Limb (tissue), 2 donors: ENCODE data around the gene B9D2.
"Not testable (repeated sequence)": the region's sequence is repeated elsewhere in the genome, so short reads cannot be mapped to it uniquely, and the experiment has no call there.

Experiments
- DNase-seq, 2 donors: peaks; one replicate each; pipeline ENCODE4 v3.0.0-alpha.2; 2016; ENCODE audit errors: extremely low spot score in 2 of 2

B9D2 gene

GRCh38 chr19:41363753-41364523 lies at the start of gene B9D2:
Gene B9D2 (minus strand): TSS chr19:41364149. CDS start chr19:41363519, 630 bp downstream.
- DNase-seq, result peak; percentile 98 to 99

GRCh38 chr19:41412953-41413352 lies 49.0 kb upstream of the B9D2 start:
- DNase-seq, result no peak

DNA sequence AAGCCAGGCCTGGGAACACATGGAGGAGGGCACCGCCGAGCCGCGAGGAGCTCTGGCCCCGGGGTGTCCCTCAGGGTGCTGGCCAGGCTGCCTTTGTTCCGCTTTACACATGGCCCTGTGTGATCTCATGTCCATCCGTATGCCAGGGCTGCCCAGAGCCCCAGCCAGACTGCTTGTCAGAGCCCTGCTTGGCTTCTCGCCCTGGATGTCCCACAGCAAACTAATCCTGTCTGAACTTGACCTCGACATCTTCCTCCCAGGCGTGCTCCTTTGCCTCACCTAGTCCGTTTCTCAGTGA lies 48.0 kb upstream of the B9D2 start:
- no peak for DNase-seq

GRCh38 chr19:41411100-41411967 lies 47.4 kb upstream of the B9D2 start:
- DNase-seq, result no peak

GRCh38 chr19:41410336-41411054 lies 46.5 kb upstream of the B9D2 start:
- DNase-seq, result no peak

DNA sequence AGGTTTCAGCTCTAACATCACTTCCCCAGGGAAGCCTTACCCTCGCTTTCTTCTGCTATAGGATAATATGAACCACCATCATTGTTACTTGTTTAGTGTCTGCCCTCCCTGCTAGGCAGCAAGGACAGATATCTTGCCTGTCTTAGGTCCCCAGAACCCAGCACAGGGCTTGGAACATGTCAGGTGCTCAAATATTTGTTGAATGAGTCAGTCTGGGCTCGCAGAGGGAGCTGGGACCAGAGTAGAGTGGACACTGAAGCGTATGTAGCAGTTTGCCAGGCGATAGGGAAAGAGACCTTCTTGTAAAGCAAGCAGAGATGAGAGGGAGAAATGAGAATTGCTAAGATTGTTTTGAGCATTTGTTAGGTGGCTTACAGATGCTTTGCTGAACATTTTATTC lies 45.3 kb upstream of the B9D2 start:
- no peak for DNase-seq

GRCh38 chr19:41408846-41409245 lies 44.9 kb upstream of the B9D2 start:
- DNase-seq, result not testable (repeated sequence)

GRCh38 chr19:41408256-41408655 lies 44.3 kb upstream of the B9D2 start:
- no peak for DNase-seq

GRCh38 chr19:41407271-41407670 lies 43.3 kb upstream of the B9D2 start:
- DNase-seq, result no peak

- no peak for DNase-seq
Observed at GRCh38 chr19:41405776-41406175, 41.8 kb upstream of the B9D2 start.

GRCh38 chr19:41403181-41403970 lies 39.4 kb upstream of the B9D2 start:
- DNase-seq, result no peak

DNA sequence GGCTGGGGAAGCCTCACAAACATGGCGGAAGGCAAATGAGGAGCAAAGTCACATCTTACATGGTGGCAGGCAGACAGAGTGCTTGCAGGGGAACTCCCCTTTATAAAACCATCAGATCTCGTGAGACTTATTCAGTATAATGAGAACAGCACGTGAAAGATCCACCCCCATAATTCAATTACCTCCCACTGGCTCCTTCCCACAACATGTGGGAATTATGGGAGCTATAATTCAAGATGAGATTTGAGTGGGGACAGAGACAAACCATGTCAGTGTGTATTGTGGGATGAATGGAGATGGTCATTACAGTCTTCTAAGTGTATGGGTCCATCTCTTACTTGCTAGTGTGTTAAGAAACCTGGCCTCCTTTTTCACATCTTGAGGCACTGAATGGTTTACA lies 38.1 kb upstream of the B9D2 start:
- DNase-seq, result no peak

DNA sequence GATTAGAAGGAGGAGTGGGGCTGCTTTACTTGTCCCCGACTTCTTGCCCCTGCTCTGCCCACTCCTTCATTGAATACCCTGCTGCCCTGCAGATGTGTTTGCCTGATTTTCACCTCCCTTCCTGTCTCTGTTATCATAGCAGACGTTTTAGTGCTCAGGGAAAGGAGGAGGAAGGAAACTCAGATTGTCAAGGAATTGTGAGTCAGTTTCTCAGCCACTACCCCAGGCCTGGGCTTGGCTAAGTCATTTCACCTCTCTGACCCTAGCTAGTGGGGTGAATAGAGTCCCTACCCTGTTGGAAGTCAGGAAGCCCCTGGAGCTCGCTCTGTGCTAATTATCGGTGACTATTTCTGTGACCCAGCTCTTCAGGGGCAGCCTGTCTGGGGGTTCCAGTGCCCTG lies 37.5 kb upstream of the B9D2 start:
- DNase-seq, result no peak

GRCh38 chr19:41399525-41399924 lies 35.6 kb upstream of the B9D2 start:
- DNase-seq, result no peak

GRCh38 chr19:41399091-41399490 lies 35.1 kb upstream of the B9D2 start:
- DNase-seq, result no peak

DNA sequence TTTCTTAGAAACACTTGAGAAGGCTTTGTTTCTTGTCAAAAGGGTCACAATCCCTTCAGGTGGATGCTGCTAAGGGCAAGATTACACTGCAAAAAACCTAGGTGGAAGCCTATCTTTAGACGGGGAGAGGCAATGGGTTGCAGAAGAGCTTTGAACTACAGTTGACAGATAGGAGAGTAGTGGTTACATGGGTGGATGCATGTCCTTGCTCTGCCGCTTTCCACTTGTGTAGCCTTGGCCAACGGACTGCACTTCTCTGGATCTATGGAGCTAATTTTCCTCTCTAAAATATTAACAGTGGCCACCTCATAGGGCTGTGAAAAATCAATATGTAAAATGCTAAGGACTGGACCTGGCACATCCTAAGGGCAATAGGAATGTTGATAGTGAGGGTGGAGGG lies 34.6 kb upstream of the B9D2 start:
- DNase-seq, result no peak

GRCh38 chr19:41398050-41398418 lies 34.1 kb upstream of the B9D2 start:
- DNase-seq, result no peak

- peak; percentile 98 to 100 for DNase-seq
Observed at GRCh38 chr19:41397086-41398049, 33.4 kb upstream of the B9D2 start, which contains the start of the genes BCKDHA and EXOSC5. Gene BCKDHA (plus strand): TSS chr19:41397818. CDS start chr19:41397828, 10 bp downstream. Gene EXOSC5 (minus strand): TSS chr19:41397359. CDS start chr19:41397328, 31 bp downstream.

DNA sequence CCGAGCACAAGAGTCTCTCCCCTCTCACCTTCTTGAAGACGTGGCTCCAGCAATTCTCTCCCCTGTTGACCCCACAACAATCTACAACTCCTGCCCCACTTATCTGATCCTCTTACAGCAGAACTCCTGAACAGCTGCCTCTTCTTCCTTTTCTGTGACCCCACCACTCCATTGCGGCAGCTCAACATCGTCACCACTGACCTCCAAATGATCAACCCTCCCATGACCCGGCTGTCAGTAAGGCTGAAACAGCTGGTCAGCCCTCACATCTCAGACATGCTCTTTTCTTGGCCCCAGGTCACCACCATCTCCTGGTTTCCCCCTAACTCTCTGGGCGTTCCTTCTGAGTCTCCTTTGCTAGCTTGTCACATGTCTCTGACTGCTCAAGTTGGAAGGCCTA lies 31.4 kb upstream of the B9D2 start:
- DNase-seq, result no peak

- DNase-seq, result no peak
Observed at GRCh38 chr19:41392775-41393174, 28.8 kb upstream of the B9D2 start.
